Activated T-cell treated with anti-CD3 and anti-CD28 coated beads for 48 hours (primary cell): Measurements from ENCODE around the gene UBE3C.
"Not testable (repeated sequence)": the region's sequence is repeated elsewhere in the genome, so short reads cannot be mapped to it uniquely, and the experiment has no call there.

Experiments used
- DNase-seq: peaks from one replicate; pipeline ENCODE4 v3.0.0-alpha.2; 2020; ENCODE audit warnings: low read depth

The UBE3C gene

DNA sequence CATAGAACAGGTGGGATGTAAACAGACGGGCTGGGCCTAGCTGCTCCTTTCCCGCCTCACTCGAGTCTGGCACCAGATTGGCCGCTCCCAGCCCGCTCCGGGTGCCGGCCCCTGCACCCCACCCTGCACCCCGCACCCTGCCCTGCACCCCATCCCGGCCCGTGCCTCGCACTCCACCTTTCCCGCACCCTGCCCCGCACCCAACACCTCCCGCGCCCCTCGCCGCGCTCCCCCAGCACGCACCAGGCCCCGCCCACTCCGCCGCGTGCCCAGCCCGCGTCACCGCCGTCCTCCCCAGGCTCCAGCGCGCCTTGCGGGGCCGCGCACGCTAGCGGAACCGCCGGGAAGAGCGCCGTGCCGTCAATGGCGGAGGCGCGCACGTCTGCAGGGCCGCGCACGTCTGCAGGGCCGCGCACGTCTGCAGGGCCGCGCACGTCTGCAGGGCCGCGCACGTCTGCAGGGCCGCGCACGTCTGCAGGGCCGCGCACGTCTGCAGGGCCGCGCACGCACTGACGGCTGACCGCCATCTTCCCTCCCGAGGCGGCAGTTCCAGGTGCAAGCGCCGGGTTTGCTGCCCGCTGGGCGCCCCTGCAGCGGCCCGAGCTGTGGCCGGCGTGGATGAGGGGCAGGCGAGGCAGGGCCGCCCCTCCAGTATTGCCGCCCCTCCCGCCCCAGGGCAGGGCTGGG is at the start of gene UBE3C:
Gene UBE3C, plus strand, starts transcription at position 503 of the 687 bp plus-strand sequence. CDS start 347 bp downstream, outside the sequence.
- peak; percentile 92 for DNase-seq

DNA sequence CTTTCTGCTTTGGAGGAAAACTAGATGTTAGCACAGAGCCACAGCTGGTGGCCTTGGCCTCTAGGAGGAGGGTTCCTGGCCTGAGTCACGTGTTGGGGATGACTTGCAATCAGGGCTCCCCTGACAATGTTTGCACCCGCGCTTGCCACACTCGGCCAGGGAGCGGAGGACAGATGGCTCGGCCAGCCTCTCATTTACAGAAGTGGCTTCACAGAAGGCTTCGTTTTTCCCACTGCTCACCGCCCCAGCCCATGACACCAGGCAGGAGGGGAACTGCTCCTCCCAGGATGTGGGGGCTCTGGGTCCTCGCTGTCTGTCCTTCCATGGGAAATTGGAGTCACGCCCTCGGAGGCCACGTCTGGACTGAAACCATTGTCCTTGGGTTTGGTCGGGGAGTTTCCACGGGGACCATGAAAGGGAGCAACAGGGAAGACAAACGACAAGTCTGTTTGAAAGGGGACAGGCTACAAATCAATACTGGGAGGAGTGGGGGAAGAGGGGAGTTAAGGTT is 49.6 kb upstream of the UBE3C start:
- DNase-seq, result no peak

DNA sequence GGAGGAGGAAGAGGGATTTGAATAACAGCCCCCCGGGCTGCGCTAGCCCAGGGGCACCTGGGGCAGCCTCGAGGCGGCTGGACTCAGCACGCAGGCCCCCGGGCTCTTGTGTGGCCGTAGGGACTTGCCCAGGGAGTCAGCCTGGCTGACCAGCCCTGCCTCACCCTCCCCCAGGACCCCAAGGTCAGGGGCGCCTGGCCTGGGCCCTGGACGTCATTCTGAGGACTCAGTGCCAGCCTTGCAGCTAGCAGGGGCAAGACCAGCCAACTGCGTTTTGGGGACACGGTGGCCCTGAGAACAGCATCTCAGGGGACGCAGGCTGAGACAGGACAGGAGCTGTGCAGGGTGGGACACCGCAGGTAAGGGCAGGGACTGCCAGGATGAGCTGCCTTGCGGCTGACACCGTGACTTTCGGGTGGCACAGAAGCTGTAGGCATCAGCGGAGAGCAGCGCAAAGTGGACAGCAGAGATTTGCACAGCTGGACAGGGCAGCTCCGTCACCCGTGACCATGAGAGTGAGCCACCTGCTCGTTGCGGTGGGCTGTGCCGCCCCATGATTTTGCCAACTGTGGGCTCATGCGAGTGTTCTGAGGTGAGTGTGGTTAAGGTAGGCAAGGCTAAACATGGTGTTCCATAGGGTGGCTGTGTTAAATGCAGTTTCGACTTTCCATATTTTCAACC is 48.1 kb upstream of the UBE3C start:
- DNase-seq, result no peak

DNA sequence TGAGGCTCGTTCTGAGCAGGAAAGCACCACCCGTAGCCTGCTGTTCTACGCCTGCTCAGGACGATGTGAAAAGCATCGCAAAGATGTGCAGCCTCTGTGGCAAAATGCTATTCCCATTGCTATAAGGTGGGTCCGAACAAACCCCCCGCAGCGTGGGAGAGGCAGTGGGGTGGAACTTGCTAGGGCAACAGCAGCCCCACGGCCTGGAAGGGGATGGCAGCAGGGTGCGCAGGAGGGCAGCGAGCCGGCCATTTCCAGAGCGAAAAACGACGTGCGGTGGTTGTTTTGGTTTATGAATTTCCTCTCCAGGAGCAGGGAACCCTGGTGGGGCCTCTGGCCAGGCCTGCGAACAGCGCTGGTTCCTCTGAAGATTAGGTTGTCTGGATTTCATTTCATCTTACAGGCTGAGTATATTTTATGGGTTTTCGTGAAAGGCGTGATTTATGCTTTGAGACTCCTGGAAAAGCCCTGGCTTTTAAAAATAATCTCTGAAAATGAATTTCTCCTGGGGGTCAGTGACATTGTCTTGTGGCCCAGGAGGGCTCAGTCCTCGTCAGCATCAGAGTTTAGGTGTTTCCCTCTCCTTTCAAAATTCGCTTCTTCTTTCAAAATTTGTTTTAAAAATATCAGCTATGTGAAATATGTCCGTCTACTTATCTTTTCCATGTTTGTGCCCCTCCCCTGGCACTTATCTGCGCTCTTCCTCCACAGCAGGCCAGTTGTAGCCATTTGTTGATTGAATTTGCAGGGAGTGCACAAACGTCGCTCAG is 42.3 kb upstream of the UBE3C start:
- DNase-seq, result no peak

DNA sequence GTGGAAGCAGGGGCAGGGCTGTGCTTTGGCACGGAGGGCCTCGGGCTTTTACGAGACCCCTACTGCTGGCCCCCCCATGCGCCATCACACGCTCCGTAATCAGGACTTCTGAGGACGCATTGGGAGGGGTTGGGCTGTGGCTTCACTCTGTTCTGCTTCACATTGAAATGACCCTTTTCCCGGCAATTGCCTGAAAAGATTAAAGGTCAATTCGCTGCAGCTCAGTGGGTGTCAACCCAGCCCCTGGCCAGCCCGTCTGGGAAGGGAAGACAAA is 41.7 kb upstream of the UBE3C start:
- no peak for DNase-seq

DNA sequence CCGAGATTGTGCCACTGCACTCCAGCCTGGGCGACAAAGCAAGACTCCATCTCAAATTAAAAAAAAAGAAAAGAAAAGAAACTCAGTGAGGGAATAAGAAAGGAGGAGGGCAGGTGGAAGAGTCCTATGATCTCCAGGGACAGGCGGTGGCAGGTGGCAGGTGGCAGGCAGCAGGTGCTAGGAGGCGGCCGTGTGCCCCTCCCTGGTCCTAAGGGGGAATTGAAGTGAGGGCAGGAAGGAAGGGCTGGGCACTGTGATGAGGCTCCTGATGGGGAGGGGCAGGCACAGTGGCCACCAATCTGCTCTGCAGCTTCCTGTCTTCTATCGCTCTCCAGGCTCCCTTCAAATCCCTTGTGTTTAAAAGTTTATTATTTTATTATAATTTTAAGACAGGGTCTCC is 41.2 kb upstream of the UBE3C start:
- DNase-seq, result no peak

DNA sequence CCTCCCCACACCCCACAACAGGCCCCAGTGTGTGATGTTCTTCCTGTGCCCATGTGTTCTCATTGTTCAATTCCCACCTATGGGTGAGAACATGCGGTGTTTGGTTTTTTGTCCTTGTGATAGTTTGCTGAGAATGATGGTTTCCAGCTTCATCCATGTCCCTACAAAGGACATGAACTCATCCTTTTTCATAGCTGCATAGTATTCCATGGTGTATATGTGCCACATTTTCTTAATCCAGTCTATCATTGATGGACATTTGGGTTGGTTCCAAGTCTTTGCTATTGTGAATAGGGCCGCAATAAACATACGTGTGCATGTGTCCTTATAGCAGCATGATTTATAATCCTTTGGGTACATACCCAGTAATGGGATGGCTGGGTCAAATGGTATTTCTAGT is 38.7 kb upstream of the UBE3C start:
- not testable (repeated sequence) for DNase-seq

DNA sequence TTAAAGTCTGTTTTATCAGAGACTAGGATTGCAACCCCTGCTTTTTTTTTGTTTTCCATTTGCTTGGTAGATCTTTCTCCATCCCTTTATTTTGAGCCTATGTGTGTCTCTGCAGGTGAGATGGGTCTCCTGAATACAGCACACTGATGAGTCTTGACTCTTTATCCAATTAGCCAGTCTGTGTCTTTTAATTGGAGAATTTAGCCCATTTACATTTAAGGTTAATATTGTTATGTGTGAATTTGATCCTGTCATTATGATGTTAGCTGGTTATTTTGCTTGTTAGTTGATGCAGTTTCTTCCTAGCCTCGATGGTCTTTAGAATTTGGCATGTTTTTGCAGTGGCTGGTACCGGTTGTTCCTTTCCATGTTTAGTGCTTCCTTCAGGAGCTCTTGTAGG is 35.1 kb upstream of the UBE3C start:
- not testable (repeated sequence) for DNase-seq

DNA sequence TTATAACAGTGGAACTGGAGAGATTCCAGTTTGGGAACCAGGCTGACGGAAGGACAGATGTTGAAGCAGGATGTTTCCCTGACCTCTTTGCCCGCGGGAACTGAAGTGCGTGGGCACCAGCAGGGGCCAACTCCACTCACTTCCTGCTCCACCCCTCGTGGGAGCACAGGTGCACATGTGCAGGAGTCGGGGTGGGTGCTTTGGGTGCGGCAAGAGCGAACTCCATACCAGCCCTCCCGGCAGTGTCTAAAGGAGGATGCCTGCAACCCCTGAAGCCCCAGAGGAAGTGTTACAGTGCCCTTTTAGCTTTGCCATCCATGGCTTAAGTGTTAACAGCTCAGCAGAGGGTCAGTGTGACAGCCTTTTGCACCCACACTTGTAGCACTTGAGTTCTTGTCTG is 27.4 kb upstream of the UBE3C start:
- DNase-seq, result no peak

DNA sequence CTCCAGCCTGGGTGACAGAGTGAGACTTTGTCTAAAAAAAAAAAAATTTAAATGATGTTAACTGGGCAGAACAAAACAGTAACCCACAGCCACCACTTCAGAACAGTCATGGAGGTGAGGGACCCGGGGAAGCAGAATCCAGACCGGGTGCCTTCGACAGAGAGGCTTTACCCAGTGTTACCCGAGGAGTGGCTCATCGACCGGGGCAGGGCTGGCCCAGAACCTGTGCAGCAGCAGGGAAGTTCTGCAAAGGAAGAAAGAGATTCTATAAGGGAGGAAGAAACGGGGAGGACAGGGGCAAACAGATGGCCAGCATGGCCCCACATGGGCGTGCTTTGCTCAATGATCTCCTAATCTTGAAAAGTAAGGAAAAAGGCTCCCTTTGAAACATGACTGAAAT is 26.0 kb upstream of the UBE3C start:
- DNase-seq, result no peak

DNA sequence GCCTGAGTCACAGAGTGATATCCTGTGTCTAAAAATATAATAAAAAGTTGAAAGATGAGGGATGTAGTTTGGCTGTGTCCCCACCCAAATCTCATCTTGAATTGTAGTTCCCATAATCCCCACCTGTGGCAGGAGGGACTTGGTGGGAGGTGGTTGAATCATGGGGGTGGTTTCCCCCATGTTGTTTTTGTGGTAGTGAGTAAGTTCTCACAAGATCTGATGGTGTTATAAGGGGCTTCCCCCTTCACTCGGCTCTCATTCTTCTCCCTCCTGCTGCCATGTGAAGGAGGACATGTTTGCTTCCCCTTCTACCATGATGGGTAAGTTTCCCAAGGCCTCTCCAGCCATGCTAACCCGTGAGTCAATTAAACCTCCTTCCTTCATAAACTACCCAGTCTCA is 25.1 kb upstream of the UBE3C start:
- DNase-seq, result no peak

DNA sequence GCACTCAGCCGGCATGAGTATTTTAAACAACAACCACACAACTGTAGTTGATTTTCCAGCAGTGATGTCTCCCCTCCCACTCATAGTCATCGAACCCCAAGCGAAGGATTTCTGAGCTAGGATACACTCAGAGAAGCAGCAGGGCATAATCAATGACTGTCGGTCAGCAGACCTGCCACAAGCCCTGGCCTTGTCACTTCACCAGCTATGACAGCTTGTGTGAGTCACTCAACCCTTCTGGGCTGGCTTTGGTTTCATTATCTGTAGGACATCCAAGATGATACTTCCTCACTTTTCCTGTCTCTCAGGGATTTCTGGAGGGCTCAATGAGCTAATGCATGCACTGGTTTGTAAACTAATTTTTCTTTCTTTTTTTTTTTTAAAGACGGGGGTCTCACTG is 22.0 kb upstream of the UBE3C start:
- no peak for DNase-seq

DNA sequence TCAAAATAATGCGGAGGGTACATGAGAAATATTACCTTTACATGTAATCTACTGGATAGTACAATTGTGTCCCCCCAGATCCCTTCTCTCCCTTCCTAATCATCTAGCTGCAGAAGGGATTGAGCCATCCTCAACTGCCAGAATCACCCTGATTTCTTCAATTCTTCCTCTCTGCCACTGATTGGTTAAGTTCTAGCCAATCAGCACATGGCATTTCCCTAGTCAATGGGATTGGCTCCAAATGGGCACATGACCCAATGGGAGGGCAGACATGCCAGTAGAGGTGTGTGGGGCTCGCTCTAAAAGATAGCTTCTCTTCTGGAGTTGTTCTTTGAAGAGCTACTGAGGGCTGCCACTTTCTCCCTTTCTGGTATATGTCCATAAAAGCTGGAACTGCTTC is 20.9 kb upstream of the UBE3C start:
- DNase-seq, result no peak

DNA sequence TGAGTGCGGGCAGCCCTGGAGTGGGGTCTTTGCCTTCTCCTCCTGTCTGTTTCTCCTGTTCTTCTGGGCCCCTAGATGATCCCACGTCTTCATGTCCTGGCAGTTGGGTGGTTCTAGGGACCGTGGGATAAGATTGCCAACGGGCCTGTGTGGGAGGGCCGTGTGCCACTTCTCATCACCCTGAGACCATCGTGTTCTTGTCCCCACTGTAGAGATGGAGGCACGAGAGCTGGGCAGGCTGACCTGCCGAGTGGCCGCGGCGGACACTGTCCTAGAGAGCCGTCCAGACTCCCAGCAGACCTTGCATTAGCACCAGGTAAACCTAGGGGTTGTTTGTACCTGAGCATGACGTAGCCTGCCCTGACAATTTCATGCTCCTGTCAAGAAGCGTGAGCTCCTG is 18.5 kb upstream of the UBE3C start:
- DNase-seq, result no peak

DNA sequence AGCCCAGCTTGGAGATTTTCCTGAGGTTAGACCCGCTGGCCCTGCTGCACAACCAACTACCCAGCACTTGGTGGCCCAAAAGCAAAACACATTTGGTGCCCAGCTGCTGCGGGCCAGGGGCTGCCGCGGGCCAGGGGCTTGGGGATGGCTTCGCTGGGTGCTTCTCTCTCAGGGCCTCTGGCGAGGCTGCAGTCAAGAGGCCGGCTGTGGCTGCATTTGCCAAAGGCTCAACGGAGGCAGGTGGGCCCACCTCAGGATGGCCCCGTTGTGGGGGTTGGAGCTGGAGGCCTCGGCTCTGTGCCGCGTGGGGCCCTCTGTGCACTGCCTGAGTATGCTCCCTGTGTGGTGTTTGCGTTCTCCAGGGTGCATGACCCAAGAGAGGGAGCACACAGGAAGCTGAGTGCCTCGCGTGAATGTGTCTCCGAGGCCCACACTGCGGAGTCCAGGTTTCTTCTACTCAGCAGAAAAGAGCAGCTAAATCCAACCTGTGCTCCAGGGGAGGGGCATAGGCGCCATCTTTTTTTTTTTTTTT is 17.5 kb upstream of the UBE3C start:
- DNase-seq, result no peak

DNA sequence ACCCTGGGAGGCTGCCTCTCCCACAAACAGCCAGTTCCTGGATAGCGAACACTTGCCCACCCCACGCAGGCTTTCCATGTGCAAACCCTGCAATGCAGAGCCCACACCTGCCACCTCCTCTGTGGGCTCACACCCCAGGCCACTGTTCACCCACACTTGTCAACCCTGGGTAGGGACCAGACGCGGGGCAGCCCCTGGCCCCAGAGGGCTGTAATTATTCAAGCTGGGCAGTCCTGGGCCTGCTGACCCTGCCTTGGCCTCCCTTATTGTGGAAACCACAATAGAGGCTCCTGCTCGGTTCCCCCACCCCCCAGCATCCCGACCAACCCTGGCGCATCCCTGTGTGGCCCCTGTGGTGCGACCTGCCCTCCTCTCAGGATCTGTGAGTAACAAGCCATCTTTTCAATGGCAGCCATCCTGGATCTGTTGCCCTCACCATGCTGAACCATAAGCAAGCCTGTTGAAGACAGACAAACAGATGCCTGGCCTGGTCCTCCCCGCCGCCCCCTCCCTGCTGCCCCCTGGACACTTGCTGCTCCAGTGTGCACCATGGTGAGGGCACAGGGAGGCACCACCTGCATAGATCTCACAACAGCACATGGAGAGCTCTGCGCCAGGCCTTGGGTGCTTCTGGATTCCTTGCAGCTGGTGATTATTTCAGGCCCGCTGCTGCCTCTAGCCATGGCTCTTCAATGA is 15.8 kb upstream of the UBE3C start:
- DNase-seq, result no peak

DNA sequence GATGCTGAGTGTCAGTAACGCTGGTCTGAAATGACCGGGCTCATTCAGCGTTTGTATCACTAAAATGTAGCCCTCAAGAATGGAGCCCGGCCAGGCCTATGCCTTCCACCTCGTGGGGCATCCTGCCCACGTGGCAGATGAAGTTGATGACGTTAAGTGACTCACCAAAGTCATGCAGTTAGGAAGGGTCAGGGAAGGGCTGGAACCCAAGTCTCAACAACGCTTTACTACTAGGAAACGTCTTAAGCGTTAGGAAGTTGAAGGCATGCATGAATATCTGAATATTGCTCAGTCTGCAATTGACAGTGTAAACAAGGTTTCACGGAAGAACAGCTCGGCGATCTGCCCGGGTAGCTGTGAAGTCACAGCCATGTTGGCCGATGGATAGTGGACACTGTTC is 14.0 kb upstream of the UBE3C start:
- no peak for DNase-seq

DNA sequence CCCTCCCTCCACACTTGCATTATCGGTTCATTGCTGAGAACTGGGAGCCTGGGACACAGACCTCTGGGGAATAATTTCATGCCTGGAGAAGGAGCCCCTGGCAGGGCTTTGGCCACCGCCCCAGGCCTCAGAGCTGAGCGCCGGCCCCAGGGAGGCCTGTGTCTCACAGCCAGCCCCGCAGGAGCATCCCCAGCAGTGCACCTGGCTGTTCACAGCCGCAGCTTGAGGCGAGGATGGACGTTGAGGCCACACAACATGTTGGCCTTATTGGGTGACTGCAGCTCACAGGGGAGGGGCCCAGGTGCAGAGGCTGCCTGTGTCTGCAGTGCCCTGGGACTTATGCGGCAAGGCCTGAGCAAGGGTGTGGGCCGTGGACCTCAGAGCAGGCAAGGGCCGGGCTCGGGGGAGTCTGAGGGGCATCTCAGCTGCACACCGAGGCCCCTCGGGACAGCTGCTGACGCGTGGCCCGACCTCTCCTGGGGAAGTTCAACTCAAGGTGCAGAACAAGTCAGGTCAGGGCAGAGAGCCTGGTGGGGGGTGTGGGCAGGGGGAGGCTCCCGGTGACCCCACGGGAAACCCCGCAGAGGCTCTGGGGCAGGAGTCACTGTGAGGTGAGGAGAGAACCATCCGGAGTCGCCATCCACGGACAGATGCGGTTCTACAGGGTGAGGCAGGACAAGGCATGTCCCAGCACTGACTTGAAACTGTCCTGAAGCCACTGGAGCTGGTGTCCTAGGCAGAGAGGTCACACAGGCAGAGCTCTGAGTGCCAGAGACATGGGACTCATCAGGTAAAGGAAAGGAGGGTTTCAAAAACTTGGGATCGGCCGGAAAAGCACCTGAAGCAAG is 13.1 kb upstream of the UBE3C start:
- no peak for DNase-seq

DNA sequence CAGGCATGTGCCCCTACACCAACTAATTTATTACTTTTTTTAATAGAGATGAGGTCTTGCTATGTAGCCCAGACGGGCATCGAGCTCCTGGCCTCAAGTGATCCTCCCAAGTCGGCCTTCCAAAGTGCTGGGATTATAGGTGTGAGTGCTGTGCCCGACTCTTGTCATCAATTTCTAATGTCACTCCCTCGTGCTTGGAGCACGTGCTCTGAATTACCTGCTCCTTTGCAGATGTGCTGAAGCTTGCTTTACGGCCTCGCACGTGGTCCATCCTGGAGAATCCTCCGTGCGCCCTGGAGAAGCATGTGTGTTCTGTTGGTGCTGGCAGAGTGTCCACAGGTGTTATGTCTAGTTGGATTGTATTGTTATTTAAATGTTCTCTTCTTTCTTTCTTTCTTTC is 11.8 kb upstream of the UBE3C start:
- DNase-seq, result no peak

DNA sequence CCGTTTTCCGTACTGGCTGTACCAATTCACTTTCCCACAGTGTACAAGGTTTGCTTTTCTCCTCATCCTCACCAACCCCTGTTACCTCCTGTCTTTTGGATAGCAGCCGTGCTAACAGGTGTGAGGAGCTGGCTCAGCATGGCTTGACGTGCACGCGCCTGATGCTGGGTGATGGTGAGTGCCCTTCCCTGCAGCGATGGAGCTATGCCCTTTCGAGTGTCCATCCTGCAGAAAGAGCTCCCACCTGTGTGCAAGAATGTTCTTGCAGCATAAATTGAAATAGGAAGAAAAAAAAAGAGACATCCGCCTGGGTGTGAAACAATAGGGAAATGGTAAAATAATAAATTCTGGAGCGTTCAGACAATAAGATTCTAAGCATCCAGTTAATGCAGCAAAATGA is 9.5 kb upstream of the UBE3C start:
- no peak for DNase-seq

DNA sequence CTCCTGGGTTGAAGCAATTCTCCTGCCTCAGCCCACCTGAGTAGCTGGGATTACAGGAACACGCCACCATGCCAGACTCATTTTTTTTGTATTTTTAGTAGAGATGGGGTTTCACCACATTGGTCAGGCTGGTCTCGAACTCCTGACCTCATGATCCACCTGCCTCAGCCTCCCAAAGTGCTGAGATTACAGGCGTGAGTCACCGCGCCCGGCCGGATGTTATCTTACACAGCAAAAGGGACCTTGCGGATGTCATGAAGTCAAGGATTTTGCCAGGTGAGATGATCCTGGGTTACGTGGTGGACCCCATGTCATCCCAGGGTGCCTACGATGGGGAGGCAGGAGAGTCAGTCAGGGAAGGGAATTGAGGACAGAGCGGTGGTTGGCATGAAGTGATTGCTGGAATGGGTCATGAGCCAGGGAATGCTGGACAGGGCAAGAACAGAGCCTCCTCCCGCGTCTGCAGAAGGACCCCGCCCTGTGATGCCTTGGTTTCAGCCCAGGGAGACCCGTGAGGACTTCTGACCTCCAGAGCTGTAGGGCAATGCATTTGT is 8.7 kb upstream of the UBE3C start:
- DNase-seq, result no peak
